Activated effector memory CD4-positive, alpha-beta T cell treated with Interleukin-2 at 50 U/mL for 16 hours (primary cell): ENCODE data around the gene CHSY1.
A peak's percentile ranks its signal among the peaks of the same experiment; 100 is the strongest.
"Not testable (repeated sequence)": the region's sequence is repeated elsewhere in the genome, so short reads cannot be mapped to it uniquely, and the experiment has no call there.

Experiments used
- DNase-seq: peaks from one replicate; pipeline ENCODE4 v3.0.0-alpha.2; 2020

The CHSY1 gene, protein sequence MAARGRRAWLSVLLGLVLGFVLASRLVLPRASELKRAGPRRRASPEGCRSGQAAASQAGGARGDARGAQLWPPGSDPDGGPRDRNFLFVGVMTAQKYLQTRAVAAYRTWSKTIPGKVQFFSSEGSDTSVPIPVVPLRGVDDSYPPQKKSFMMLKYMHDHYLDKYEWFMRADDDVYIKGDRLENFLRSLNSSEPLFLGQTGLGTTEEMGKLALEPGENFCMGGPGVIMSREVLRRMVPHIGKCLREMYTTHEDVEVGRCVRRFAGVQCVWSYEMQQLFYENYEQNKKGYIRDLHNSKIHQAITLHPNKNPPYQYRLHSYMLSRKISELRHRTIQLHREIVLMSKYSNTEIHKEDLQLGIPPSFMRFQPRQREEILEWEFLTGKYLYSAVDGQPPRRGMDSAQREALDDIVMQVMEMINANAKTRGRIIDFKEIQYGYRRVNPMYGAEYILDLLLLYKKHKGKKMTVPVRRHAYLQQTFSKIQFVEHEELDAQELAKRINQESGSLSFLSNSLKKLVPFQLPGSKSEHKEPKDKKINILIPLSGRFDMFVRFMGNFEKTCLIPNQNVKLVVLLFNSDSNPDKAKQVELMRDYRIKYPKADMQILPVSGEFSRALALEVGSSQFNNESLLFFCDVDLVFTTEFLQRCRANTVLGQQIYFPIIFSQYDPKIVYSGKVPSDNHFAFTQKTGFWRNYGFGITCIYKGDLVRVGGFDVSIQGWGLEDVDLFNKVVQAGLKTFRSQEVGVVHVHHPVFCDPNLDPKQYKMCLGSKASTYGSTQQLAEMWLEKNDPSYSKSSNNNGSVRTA

DNA sequence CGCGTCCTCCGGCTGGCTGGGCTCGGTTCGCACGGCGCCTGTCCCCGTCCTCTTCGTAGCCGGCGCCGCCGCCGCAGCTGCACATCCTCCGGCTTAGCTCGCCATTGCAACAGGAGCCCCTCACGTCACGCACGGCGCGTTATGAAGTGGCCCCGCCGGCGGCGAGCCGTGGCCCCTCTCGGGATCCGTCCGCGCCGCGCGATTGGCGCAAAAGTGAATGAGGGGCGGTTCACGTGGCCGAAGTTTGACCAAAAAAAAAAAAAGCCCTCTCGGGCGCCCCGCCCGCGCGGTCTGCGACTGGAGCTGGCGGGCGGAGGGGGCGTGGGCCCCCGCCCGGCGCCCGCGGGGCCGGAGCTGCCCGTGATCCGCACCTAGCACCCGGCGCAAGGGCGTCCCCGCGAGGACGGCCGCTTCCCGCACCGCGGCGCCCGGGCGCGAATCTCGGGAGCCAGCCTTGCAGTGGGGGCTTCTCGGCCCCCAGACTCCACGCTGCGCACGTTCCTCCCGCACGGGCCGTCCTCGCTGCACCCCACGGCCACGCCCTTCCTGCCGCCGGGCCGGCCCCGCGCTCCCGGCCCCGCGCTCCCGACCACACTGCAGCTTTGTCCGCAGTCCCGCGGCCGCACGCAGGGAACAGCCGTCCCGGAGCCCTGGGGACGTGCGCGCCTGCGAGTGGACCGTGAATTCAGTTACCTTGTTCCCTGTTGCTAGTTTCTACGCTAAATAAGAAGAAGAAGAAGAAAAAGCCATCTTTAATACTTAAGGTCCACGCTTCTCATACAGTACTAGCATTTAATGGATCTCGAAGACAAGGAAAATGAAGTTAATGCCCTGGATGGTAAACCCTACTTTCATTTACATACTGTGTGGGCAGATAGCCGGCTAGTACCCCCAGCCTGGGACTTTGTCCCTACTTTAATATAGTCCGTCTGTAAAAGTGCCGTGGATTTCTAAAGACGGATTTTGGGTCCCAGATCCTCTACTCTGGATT is at the start of gene CHSY1:
TSS of gene CHSY1 (minus strand) at position 219 of the 991 bp plus-strand sequence. CDS start 592 bp downstream, outside the sequence.
- DNase-seq, result peak; percentile 76

DNA sequence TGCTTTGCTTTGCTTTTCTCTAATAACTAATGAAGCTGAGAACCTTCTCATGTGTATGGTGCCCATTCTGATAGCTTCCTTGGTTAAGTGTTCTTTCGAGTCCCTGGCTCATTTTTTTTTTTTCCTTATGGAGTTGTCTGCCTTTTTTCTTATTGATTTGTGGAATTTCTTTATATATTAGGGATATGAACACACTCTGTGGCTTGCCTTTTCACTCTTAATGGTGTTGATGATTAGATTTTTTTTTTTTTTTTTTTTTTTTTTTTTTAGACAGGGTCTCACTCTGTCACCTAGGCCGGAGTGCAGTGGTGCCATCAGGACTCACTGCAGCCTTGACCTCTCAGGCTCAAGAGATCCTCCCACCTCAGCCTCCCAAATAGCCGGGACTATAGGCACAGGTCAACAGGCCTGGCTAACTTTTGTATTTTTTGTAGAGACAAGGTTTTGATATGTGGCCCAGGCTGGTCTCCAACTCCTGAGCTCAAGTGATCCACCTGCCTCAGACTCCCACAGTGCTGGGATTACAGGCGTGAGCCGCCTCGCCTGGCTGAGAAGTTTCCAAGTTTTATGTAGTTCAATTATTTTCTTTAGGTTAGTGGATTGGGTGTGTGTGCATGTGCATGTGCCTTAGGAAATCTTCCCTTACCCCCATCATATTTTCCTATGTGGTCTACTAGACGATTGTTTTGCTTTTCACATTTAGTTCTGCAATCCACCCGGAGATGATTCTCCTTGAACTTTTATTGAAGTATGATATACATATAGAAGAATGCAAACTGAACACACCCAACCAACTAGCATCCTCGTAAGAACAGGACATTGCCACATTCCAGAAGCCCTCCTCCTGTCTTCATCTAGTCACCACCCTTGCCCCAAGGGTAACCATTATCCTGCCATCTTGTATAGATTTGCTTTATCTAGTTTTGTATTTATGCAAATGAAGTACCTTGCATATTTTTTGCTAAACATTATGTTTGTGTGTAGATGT is 44.9 kb upstream of the CHSY1 start:
- no peak for DNase-seq

DNA sequence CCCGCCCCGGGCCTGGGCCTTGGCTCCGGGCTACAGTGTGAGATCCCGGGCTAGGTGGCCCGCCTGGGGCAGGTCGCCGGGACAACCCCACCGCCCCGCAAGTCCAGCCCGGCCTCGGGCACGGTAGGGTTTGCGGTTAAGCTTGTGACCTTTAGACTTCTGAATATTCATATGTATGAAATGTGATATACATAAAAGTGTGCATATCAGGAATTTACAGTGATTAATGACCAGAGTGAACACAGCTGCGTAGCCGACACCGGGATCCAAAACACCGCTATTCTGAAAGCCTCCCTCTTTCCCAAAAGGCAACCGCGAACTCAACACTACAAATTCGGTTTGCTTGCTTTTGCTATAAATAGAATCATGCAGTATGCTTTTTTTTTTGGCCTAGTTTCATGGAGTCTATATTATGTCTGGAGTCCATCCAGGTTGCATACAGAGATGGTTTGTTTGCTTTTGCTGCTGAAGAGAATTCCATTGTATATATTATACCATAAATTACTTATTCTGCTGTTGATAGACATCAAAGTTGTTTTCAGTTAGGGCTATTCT is 43.8 kb upstream of the CHSY1 start:
- no peak for DNase-seq

DNA sequence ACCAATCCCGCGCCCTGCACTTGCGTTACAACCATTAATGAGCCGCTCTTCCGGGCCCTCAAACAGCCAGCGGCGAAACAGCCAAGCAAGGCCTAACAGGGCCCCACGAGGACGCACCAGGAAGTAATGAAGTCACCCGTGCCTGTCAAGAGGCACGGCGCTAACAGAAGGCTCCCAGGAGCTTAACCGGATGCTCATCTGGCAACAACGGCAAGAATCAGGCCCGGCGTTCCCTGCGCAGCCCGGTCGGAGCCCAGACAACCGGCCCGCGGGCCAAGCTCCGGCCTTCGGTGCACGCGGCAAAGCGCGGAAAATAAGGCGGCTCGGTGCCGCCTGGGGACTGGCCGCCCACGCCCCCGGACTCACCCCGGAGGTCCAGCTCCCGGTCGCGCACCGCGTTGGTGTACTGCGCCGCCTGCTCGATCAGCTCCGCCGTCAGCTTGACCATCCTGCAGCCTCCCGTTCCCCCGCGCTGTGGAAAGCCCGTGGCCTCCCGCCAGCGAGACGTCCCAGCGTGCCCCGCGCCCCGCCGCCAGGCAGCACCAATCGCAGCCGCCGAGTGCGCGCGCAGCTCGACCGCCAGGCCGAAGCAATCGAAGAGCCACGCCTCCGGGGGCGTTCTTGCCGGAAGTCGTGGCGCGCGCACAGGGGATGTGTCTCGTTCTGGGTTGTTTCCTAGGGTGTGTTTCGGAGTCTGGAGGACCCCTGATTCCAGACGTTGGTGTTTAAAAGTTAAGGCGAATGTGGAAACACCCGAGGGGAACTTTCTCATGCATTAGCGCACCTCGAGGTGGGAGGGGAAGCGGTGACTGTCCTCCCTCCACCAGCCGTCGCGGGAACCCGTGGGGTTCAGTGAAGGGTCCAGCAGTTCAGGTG is 43.1 kb upstream of the CHSY1 start, which contains the start of gene SNRPA1:
TSS of gene SNRPA1 (minus strand) at position 518 of the 876 bp plus-strand sequence. CDS start at position 448, 70 bp downstream.
- peak; percentile 95 for DNase-seq

DNA sequence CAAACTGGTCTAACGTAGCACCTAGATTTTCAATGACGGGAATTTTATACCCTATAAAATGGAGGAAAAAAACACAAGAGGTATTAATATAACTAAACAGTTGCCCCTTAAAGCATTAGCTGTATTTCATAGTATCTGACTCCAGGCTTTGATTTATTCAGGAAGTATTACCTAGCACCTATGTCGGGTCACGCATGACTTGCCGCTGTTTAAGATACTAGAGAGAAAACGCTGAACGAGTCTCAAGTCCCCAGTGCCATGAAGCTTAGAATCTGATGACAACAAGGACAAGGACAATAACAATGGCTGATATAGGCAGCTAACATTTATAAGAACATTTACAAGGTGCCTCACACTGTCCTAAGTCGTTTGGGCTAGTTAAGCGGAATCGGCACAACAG is 41.3 kb upstream of the CHSY1 start:
- DNase-seq, result no peak

DNA sequence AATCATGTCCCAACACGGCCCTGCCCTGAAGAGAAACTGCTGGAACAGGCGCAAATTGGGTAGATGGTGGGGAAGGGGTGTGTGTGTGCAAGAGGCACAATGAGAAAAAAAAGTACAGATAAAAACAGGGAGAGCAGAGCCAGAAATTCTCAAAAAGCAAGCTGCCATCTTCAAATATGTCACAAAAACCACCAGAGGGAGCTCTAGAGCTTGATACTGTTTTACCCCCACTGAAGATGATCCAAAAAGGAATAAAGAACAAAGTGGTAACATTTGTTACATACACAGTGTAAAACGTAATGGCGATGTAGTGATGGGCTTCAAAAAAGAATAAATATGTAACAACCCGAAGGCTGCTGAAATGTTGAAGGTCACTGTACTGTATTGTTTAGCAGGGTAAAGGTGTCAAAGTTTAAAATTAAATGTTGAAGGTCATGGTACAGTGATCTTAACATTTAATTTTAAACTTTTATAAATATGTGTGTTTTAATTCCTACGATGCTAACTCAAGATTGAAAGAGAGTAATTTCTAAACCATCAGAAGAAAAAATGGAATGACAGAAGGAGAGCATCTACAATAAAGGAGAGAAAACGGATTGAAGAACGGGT is 37.2 kb upstream of the CHSY1 start:
- no peak for DNase-seq

DNA sequence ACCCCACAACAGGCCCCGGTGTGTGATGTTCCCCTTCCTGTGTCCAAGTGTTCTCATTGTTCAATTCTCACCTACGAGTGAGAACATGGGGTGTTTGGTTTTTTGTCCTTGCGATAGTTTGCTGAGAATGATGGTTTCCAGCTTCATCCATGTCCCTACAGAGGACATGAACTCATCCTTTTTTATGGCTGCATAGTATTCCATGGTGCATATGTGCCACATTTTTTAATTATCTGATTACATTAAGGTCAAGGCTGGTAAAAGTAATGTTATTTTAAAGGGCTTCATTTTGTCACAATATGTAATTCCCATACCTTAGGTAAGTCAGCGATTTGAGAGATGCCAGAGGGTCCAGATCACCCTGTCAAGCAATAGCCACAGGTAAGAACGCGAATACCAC is 35.5 kb upstream of the CHSY1 start:
- not testable (repeated sequence) for DNase-seq

DNA sequence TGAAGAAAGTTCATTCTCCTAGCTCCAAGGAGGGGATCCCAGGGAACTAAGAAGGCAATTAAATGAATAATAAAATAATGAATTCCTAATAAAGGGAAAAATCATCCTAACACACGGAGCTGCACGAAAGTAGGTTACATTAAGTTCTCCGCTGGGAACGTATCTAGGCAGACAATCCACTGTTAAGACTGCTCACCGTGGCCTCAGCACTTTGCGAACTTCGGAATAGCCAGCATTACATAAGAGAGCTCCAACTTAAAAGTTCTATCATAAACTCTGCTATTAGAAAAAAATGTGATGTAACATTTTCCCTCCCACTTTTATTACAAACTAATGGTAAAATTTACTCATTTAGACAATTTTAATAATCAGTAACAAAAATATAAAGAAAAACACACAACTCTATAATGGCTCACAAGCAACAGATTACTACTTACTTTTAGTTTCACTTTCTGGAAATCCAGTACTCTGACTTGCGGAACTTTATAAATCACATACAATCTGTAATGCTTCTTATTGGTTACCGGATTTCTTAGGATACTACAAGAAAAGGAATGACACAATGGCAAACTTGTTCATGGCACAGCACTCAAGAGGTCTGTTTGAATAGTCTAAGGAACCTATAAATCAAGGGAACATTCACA is 34.7 kb upstream of the CHSY1 start:
- no peak for DNase-seq

DNA sequence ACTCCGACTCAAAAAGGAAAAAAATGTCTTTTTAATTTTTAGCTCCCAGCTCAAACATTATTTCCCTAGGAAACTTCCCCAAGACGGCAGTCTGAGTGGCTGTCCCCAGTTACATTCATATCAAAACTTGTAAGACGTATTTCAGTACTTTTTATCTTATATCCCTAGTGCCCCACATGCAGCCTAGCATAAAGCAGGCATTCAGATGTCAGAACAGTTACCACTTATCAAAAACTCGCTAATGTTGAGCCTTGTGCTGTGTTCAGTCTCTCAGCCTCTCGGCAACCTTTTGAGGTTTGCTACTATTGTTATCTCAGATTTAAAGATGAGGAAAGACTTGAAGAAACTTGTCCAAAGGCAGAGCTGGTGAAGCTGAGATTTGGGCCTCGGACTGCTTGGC is 32.1 kb upstream of the CHSY1 start:
- DNase-seq, result no peak

DNA sequence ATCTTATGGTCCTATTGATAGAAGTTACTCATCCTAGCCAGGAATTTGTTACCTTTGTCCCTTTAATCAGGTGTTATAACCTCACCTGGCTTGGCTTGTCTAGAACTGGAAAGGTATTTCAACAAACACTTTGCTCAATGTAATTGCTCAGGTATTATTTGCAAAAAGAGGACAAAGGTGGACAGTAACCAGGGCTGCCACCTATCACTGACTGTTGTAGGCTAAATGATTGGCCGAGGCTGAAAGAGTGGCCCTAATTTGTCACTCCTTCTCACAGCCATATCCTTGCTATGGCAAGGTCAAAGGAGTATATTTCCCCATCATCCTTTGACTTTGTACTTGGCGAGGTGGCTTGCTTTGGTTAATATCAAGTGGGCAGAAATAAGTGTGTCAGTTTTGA is 28.2 kb upstream of the CHSY1 start:
- DNase-seq, result no peak

DNA sequence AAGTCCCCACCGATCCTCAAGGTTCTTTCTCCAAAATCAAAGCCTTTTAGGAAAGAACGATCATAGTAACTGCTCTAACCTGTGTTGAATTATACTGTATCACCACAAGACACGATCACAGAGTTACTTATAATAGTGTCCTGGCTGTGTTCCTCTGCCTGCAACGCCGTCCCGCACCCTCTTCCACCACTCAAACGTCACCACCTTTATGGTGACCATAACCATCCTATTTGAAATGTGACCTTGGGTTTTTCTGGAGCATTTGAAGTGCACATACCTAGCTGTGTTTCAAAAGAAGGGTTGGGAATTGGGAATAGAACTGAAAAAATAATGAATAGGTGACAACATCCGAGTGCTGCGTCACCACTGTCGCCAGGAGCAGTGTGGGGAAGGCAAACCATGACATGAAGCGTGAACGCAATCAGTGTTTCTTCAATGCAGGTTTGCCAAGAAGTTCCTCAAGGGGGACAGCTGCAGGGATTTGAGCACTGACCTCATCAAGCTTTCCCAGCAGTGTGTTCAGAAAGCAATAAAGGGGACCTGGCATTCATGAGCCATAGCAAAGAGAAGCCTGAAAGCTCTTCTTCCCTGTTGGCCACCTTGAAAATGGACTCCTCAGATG is 26.2 kb upstream of the CHSY1 start:
- no peak for DNase-seq

DNA sequence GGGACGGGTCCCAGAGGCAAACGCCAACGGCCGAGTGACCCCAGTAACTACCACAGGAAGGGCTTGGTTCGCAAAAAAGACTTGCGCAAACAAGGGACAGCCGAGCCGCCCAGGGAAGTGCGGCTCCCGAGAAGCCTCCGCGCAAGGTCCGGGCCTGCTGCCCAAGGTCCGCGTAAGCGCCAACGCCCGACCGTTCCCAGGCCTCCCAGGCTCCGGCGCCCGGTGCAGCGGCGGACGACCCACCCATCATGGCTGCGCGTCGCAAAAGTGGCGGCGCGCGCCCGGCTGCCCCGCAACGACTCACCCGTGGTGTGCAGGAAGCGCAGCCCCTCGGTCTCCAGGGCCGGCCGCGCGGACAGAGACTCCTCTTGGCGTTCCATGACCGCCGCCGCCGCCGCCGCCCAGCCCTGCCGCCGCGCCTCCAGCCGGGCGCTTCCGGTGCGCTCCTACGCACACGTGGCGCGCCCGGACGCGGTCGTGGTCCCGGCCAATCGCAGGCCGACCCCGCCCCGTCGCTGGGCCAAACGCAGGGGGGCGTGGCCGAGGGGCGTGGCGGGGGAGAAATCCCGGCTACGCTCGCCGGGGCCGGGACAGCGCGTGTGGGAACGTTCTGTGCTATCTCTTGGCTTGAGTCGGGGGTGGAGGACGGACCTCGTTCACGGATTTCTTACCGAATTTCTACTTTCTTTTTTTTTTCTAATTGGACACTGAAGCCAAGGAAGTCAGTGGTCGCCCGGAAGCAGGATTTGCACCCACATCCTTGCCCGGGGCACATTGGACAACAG is 25.4 kb upstream of the CHSY1 start, which contains the start of gene SELENOS:
TSS of gene SELENOS (minus strand) at position 448 of the 785 bp plus-strand sequence. CDS start at position 380, 68 bp downstream.
- DNase-seq, result peak; percentile 78

DNA sequence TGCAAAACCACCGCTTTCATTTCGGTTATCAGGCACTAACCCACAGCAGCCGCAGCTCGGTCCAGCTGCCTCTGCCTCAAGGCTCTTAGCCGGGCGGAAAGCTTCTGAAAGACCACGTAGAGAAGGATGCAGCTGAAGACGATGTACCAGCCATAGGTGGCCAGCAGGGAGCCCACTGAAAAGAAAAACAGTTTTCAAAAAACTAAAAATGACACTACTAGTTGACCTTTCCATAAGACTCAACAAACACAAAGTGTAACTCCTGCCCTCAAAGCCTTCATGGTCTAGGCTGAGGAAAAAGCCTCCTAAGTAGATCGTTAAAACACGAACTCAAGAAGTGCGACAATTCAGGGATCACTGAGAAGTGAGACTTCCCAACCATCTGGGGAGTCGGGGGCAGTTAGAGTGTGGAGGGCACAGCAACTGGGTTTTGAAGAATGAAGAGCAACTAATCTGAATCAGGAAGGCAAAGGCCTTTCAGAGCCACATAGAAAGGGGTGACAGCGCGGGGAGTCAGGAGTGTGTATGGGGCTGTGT is 24.7 kb upstream of the CHSY1 start:
- DNase-seq, result no peak

DNA sequence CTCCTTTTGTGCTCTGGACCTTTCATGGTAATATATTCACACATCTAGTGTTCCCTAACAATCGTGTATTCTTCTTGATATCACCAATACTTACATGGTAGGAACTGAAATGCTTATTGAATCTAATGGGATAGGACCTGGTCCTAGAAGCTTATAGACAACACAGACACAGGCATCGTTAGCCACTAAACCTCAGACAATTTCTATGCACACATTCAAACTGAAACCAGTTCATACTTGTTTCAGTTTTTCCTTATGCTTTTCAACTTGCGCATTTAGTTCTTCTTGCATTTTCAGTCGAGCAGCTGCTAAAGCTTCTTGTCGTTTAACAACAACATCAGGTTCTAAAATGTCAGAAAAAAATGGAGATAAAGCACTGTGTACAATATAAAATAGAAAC is 23.2 kb upstream of the CHSY1 start:
- DNase-seq, result no peak

DNA sequence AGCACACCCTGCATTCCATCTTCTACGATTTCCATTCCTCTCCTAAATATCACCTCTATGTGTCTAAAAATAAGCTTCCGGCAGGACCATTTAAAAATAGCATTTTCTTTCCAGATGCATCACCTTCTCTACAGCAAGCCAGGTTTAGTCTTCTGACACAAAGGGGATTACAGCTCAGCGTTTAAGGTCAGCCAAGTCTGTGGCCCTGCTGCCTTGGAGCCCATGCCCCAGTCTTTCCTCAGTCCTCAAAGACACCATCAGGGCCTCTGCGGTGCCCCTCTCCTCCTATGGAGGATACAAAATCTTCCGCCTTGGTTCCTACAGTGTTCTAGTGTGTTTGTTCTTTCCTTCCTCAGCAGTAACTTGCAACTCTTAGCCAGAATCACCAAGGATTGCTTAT is 21.7 kb upstream of the CHSY1 start:
- no peak for DNase-seq

DNA sequence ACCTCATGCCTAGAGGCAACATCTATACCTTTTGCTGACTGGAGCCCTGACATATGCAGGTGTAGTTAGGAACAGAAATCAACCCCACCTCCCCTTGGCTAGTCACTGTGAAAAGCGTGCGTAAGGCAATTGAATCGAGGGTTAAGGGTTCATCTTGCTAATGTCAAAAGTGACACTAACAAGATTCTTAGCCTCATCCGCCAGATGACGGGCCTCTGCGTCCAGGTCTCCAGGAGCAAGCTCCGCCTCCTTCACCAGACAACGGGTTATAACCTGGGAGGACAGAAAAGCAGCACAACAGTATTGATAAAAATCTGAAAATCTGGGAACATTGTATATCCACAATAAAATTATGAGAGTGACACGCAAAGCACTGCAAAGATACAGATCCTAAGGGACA is 20.7 kb upstream of the CHSY1 start:
- no peak for DNase-seq

DNA sequence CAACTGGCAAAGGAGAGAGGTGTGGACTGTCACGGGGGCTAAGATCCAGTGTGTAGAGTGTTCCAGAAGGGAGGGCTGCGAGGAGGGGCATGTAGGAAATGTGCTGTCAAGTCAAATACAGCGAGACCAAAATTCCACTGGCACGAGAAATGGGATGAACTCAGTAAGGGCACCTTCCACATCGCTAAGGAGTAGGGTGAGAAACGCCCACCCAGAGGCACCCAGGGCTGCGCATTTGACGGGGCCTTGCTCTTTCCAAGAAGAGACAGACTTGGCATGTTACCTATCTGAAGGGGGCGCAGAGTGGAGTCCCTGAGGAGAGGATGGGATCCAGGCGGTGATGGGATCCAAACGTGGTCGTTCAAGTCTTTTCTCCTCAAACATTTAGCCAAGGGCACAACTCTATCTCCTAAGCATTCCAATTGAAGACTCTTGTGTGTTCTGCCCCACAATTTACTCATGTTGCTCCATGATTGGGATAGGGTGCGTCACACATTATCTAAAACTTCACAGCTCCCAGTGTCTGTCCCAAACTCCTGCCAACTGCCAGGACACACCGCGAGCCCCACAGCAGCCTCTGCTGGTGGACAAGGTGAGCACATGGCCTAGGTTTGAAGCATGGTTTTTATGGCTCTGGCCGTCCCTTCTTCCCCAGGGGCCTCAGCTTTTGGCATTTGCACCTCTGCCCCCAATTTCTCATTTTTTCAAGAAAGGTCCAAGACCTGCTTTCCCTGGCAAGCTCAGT is 17.8 kb upstream of the CHSY1 start:
- no peak for DNase-seq
